Lower leg skin (tissue), 4 donors: ENCODE data around the gene TEX261. TPM values are rescaled to one million over a fixed set of nuclear protein-coding genes. Genes with fewer than 3 reads are reported as not detected.

ENCODE experiments used
- DNase-seq, 2 donors: peaks; one replicate each; pipeline ENCODE4 v3.0.0-alpha.2; 2019; ENCODE audit warnings: low spot score in 2 of 2
- H3K4me3 ChIP-seq: fragments of 200-600 bp; sonication (generic); 2 replicates; pipeline ENCODE4 v1.5.1; 2017; ENCODE audit warnings: mild to moderate bottlenecking, low read depth; ENCODE audit not compliant: poor library complexity, severe bottlenecking
- POLR2A ChIP-seq, 2 donors: fragments of 450-650 bp; IDR thresholded peaks; one replicate each; pipeline ENCODE4 v1.6.1; 2016 to 2017; ENCODE audit warnings: antibody characterized with exemption in 2 of 2, mild to moderate bottlenecking in 1 of 2, moderate library complexity in 1 of 2
- WGBS, 2 donors: methylation state at CpG; one replicate each; pipeline ENCODE4 v1.1.5; 2018; 5-methylcytosine and 5-hydroxymethylcytosine counted together
- intact Hi-C: fragments of 100-400 bp; cut with DNase I; formaldehyde crosslinking; loops from one replicate; pipeline ENCODE4 v1.15.0; 2023; ENCODE audit warnings: low total_unique reads
- total RNA-seq, 4 donors: library from RNA; depleted of rRNA; stranded (reverse); fragments of >200 nt; gene quantifications; one replicate each; pipeline ENCODE4 v1.1.0, GENCODE V29; 2016
- TF ChIP-seq, protein P1 (sequence below), 3 donors: fragments of 450-650 bp; IDR thresholded peaks; one replicate each; pipeline ENCODE4 v1.5.1; 2016; ENCODE audit warnings: antibody characterized with exemption in 3 of 3, mild to moderate bottlenecking in 3 of 3, moderate library complexity in 2 of 3

Gene TEX261
- total RNA-seq, 4 donors from 2014 or later, result 12.5 to 24.9 (median 20.7) TPM

DNA sequence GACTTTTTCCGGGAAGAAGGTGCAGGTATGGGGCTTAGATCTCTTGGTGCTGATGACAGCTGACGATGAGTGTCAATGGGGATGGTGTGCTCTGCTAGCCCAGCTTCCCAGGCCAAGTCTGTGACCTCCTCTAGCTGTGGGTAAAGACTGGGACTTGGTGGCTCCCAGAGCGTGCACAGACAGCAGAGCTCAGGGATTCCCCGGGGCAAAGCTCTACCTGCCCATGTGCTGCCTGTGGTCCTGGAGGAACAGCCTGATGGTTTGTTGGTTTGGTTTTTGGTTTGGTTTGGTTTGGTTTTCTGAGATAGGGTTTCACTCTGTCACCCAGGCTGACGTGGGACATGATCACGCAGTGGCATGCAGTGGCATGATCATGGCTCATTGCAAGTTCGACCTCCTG lies 39.8 kb downstream of the TEX261 start:
- H3K4me3 ChIP-seq, result no peak overlapping the region
- WGBS, 2 donors, result 79 to 86% methylated on average over 7 of the region's 7 CpGs
- intact Hi-C loops, result no loop called here
- TF ChIP-seq, protein P1, sequence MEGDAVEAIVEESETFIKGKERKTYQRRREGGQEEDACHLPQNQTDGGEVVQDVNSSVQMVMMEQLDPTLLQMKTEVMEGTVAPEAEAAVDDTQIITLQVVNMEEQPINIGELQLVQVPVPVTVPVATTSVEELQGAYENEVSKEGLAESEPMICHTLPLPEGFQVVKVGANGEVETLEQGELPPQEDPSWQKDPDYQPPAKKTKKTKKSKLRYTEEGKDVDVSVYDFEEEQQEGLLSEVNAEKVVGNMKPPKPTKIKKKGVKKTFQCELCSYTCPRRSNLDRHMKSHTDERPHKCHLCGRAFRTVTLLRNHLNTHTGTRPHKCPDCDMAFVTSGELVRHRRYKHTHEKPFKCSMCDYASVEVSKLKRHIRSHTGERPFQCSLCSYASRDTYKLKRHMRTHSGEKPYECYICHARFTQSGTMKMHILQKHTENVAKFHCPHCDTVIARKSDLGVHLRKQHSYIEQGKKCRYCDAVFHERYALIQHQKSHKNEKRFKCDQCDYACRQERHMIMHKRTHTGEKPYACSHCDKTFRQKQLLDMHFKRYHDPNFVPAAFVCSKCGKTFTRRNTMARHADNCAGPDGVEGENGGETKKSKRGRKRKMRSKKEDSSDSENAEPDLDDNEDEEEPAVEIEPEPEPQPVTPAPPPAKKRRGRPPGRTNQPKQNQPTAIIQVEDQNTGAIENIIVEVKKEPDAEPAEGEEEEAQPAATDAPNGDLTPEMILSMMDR (IDR thresholded peaks at IDR 0.05), result no peak
- no peak for TF ChIP-seq POLR2A (IDR thresholded peaks at IDR 0.05)
- peak in 1 of 2 donors; percentile 59 for DNase-seq

DNA sequence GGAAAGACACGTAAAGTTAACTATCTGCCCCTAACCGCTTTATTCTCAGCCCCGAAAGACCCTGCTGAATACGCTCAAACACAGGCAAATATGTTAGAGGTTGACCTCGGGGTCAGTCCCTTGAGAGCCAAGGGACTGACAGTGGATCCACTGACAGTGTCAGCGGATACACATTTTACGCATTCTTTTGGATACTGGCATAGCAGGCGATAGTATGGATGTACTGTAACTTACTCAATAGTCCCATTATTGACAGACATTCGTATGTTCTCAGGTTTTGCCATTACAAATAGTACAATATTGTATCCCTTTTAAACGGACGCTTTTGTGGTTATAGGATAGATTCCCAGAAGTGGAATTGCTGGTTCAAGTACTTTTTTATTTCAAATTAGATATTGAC lies 45.6 kb downstream of the TEX261 start:
- no peak for DNase-seq
- TF ChIP-seq POLR2A (IDR thresholded peaks at IDR 0.05), result no peak
- TF ChIP-seq, protein P1 (IDR thresholded peaks at IDR 0.05), result no peak
- 75 to 81% methylated on average over 11 of the region's 11 CpGs for WGBS, 2 donors
- intact Hi-C loops, result loop anchor here (5.0 kb wide), 1 partner anchor 77 kb away; no protein-coding TSS in a partner anchor
- H3K4me3 ChIP-seq, result no peak overlapping the region

DNA sequence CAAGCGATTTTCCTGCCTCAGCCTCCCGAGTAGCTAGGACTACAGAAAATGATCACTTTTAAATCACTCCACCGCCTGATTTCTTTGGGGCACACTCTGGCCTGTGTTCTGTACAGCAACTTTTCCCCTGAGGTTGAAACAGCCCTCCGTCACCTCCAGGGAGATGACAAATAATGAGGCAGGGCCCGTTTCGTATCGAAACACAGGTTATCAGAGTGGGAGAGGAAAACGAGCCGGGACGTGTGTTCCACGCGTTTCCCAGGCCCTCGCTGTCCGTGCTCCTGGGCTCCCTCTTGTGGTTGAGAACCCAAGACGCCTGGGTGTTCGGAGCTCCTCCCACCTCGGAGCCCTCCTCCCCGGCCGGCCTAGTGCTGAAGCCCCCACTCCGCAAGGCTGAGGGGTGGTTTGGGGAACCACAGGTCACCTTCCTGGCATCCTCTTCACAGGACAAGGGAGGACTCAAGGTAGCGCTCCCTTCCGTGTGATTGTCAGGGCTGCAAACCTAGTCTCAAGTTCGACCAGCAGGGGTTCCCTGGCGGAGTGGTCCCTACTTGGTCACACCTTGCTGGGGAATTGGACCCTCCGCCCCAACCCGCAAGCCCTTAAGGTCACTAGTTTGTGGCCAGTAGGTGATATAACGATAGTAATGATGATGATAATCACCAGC lies 46.2 kb downstream of the TEX261 start:
- 9 to 11% methylated on average over 24 to 27 of the region's 27 CpGs for WGBS, 2 donors
- no peak overlapping the region for H3K4me3 ChIP-seq
- TF ChIP-seq, protein P1 (IDR thresholded peaks at IDR 0.05), result peak in 1 of 3 donors; percentile 68
- no peak for TF ChIP-seq POLR2A (IDR thresholded peaks at IDR 0.05)
- intact Hi-C loops, result loop anchor here (5.0 kb wide), 1 partner anchor 76 kb away; no protein-coding TSS in a partner anchor
- peak; percentile 69 to 95 for DNase-seq

DNA sequence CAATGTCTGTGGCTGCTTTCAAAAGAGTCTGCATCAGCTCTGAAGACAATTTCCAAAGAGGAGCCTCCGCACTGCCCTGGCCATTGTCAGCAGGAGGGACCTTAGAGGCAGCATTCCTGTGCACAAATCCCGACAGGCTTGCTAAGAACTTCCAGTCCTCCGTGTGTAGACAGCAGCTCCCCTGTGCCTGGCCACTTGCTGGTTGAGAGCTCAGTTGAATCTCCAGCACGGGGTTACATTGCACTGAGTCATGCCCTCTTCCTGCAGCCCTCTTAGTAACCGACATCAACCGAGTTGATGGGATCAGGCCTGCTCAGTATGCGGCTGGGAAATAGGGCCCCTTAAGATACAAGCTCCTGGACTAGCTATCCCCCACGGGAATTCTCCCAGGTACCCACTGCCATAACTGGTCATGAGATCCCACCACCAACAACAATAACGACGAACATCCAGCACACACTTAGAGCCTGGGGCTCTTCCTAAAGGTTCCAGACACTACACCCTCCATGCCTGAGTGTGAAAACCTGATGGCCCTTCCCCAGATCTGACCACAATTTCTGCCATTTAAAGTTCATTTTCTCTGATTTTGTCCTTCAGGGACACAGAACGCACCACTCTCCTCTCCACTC lies 47.0 kb downstream of the TEX261 start:
- TF ChIP-seq, protein P1 (IDR thresholded peaks at IDR 0.05), result no peak
- no peak for TF ChIP-seq POLR2A (IDR thresholded peaks at IDR 0.05)
- intact Hi-C loops, result loop anchor here (5.0 kb wide), 1 partner anchor 75 kb away; no protein-coding TSS in a partner anchor
- peak in 1 of 2 donors; percentile 72 for DNase-seq
- 53 to 57% methylated on average over 11 of the region's 11 CpGs for WGBS, 2 donors
- no peak overlapping the region for H3K4me3 ChIP-seq

DNA sequence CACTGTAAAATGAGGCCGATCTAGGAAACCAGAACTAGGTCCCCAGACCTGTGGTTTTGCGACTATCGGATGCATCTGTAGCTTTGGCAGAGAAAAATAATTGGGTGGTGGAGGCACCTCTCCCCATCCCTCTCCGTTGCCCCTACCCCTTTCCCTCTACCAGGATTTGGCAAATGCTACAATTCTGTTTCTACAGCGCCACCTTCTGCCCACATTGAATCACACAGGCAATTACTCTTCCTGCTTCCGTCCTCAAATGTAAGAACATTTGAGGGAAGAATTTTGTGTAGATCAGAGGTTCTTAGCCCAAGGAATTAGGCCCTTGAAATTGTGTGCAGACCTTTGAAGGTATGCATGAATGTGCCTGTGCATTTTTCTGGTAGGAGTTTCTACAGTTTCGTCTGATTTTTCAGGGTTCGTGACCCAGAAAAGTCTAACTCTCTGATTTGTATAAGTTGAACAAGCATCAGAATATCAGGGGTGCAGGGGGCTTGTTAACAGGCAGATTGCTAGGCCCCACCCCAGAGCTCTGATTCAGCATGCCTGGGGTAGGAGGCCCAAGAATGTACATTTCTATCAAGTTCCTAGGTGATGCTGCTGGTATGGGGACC lies 47.7 kb downstream of the TEX261 start:
- WGBS, 2 donors, result 19 to 26% methylated on average over 8 of the region's 8 CpGs

More for the DNA sequence above, 47.7 kb downstream of the TEX261 start:
- DNase-seq, result peak; percentile 35 to 86
- intact Hi-C loops, result loop anchor here (5.0 kb wide), 1 partner anchor 75 kb away; no protein-coding TSS in a partner anchor
- H3K4me3 ChIP-seq, result no peak overlapping the region
- TF ChIP-seq POLR2A (IDR thresholded peaks at IDR 0.05), result no peak
- TF ChIP-seq, protein P1 (IDR thresholded peaks at IDR 0.05), result no peak
